Hypothalamus (tissue), 51 donors: Measurements from ENCODE around the gene CSNK1D.

Source experiments
- DNase-seq, 51 donors: peaks; one replicate each; lab custom pipeline; 2025; lab: John Stamatoyannopoulos, UW

The CSNK1D gene

GRCh38 chr17:82231562-82232321 lies 41.8 kb downstream of the CSNK1D start:
- DNase-seq, result peak in 22 of 51 donors; percentile 12 to 55 (median 38)

GRCh38 chr17:82231312-82231561 lies 42.3 kb downstream of the CSNK1D start:
- peak in 1 of 51 donors; percentile 73 for DNase-seq

GRCh38 chr17:82230609-82231311 lies 42.7 kb downstream of the CSNK1D start:
- DNase-seq, result peak in 35 of 51 donors; percentile 10 to 79 (median 53)

DNA sequence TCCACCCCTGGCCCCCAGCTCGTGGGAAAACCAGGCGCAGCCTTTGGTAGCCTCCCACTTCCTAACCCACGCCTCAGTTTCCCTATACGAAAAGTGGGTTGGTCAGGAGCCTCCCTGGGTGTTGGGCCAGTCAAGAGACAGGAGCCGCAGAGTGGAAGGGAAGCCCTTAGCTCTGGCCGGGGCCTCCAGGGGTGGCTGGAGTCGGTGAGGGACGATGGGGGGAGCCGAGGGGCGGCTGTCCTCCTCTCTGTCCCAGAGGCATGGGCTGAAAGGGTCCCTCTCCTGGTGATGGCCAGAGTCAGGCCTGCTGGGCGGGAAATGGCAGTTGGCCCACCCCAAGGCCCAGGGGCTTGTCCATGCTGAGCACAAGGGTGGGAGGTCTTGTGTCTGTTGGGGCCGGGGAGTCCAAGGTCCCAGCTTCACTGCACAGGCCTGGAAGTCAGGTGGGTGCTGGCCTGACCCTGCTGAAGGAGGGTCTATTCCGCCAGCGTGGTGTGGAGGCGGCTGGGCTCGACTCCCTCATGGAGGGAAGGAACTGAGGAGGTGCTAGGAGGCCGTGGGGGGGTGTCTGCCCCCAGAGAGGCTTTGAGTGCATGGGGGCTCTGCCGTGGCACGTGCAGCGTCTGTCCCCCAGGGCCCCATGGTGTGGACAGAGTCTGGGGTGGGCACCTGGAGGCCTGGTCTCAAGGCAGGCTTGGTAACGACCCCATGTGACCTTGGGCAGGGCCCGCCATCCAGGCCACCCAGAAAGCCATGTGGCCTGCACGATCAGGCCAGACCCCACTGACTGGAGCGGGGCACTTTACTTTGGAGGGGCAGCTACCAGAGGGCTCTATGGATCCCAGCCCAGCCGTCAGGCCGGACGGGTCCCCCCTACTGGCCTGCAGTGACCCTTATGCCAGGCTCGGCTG lies 43.5 kb downstream of the CSNK1D start:
- DNase-seq, result no peak

GRCh38 chr17:82228842-82229697 lies 44.4 kb downstream of the CSNK1D start, which contains the start of gene SLC16A3:
SLC16A3 (plus strand) TSS chr17:82229042; CDS start chr17:82236009, 6,967 bp downstream.
- peak in 8 of 51 donors; percentile 22 to 56 (median 30) for DNase-seq

DNA sequence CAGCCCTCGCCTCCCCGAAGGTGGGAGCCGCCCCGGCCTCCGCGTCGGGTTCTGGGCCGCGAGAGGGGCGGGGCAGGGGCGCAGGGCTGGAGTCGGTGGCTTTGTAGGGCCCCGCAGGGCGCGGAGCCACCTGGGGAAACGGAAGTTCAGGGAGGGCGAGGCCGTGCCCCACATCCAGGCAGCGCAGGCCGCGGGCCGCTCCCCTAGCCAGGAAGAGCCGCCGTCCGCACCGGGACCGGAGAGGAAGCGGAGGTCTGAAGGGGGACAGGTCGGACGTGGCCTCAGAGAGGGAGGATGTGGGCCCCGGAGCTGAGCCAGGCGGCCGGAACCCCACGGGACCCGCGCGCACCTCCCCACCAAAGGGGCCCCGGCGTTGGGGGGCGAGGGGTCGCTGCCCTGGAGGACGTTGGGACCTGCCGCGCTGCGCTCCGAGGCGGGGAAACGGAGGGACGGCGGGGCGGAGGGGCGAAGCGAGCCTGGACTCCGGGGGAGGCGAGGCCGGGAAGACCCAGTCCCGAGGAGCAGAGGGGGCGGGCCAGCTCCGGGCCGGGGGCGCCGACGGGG lies 45.1 kb downstream of the CSNK1D start:
- no peak for DNase-seq

DNA sequence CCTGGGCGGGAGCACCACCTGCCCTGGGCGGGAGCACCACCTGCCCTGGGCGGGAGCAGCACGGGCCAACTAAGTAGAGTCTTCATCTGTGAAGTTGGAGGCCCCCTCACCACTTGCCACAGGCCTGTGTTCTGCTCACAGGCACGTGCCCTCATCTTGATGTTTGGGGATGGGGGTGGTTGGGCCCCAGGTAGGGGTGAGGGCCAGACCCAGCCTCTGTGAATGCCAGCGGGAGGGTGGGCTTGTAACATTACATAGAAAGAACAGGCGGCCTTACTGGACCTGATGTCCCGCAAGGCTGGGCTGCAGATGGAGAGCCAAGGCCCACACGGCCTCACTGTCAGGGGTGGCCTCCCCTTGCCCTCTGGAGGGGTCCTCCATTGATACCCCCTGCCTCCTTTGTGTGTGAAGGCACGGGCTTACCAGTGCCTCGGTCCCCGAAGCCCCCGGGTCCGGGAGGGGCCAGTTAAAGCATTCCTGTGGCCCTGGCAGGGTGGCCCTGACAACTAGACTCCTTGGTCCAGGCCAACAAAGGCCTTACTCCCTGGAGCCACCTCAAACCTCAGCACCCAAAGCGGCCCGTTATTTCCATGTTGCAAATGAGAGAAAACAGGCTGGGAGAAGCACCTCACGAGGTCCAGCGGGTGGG lies 45.7 kb downstream of the CSNK1D start:
- no peak for DNase-seq

- no peak for DNase-seq
Observed at GRCh38 chr17:82226809-82227628, 46.5 kb downstream of the CSNK1D start.

DNA sequence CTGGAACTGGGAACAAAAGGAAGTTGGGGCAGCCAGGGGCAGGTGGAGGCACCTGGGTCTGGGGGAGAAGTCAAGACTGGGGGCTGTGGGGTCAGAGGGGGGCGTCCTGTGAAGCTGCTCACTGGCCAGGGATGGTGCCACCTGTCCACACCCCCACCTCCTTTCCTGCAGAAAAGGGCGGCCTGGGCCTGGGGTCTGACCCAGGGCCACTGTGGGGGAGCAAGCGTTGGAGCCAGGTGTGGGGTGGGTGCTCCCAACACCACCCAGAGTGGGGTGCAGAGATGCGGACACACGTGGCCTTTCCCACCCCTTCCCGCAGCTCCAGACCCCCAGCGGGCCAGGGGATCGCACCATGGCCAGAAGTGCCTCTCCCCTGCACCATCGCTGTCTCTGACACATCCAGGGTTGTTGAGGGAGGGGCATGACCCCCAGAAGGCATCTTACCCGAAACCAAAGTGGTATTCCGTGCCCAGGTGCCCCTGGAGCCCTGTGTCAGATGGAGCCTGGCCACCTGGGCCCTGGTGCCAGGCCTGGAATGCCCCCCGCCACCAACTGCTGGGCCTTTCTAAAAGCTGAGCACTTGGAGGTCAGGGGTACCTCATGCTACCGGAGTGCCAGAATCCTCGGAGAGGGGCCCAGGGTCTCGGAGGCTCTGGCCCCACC lies 47.2 kb downstream of the CSNK1D start:
- no peak for DNase-seq

DNA sequence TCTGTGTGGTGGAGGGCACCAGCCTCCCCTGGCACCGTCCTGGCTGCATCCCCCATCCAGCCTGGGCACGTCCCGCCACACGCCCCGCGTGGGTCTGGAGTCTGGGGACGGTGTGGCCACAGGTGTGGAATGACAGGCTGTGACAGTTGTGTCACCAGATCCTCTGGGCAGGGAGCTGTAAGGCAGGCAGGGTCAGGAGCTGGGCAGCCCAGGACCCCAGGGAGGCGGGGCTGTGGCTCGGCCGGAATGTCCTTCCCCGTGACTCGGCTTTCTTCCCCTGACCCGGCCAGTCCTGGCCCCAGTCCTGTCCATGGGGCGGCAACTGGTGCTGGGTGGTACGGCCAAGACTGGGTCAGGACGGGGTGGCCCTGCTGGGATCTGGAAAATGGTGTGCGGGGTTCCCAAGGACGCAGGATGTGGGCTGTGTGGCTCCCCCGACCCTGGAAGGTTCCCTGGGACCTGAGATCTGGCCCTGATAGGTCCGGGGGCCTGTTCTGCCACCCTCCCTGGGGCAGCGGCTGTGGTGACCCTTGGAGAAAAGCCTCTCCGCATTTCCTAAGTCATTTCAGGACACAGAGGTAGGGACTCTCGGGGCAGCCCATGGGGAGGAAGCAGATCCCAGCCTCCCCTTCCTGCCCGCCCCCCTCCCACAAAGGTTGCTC lies 48.0 kb downstream of the CSNK1D start:
- no peak for DNase-seq

DNA sequence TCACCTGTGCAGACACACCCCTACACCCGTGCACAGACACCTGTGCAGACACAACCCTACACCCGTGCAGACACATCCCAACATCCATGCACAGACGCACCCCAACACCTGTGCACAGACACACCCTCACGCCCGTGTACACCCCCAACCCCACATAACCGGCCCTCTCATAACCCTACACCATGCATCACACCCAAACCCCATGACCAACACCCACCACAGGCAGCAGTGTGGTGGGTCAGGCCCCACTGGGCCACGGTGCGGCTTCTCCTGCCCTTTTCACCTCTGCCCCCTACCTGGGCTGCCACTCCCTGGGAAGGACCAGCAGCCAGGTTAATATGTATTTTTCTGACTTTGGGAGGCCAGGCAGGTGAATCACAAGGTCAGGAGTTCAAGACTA lies 48.8 kb downstream of the CSNK1D start:
- DNase-seq, result no peak

GRCh38 chr17:82223517-82223916 lies 50.0 kb downstream of the CSNK1D start:
- DNase-seq, result no peak

DNA sequence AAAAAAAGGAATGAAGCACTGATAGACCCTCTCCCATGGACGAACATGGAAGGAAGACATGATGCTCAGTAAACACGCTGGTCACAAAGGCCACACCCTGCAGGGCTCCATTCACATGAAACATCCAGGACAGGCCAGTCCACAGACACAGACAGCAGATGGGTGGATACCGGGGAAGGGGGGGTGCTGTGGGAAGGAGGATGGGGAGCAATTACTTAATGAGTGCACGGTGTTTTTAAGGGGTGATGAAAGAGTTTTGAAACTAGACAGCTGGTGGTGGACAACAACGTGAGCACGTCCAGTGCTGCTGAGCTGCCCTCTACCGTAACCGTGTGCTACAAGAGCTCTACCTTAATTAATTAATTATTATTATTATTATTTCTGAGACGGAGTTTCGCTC lies 50.7 kb downstream of the CSNK1D start:
- no peak for DNase-seq

GRCh38 chr17:82221341-82221902 lies 52.1 kb downstream of the CSNK1D start:
- DNase-seq, result no peak

GRCh38 chr17:82219753-82220709 lies 53.5 kb downstream of the CSNK1D start:
- DNase-seq, result no peak

DNA sequence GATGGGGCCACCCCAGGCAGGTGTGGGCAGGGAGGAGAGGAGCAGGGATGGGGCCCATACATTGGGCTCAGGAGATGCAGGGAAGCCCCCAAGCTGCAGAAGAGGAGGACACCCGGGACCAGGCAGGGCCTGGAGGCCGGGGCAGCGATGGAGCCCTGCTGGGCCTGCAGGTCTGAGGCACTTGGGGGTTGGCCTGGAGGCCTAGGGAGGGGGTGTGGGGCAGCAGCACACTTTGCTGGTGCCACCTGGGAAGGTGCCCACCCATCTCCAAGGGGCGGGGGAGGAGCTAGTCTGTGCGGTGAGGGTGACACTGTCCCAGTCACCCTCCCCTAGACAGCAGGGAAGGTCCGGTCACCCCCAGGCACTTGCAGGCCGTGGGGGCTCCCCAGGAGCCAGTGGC lies 54.4 kb downstream of the CSNK1D start:
- no peak for DNase-seq
